H1 (cell line): Measurements from ENCODE around the gene RELA. TPM values are rescaled to one million over a fixed set of nuclear protein-coding genes. Genes with fewer than 3 reads are reported as not detected.
A peak's percentile ranks its signal among the peaks of the same experiment; 100 is the strongest.

Experiments used
- CTCF ChIA-PET: fragments of 300-600 bp; sonication (Branson Sonifier 250); formaldehyde crosslinking; loops from one replicate; lab custom pipeline; 2021; ENCODE audit not compliant: partially characterized antibody; lab: Charles Lee
- POLR2A ChIA-PET: fragments of 300-600 bp; sonication (Branson Sonifier 250); formaldehyde crosslinking; loops from one replicate; lab custom pipeline; 2021; ENCODE audit warnings: inconsistent platforms; ENCODE audit not compliant: partially characterized antibody; lab: Charles Lee
- DNase-seq, 2 experiments: peaks; one replicate each; pipeline versions ENCODE4 v3.0.0 to v3.0.0-alpha.2; 2010 to 2022; ENCODE audit warnings: low spot score in 2 of 2, low read depth in 1 of 2, mixed read lengths in 1 of 2
- FAIRE-seq: peaks from 2 replicates; lab custom pipeline; 2011; peaks lifted over from hg19 to GRCh38; lab: Jason Lieb, UNC
- H2AFZ ChIP-seq: 2 replicates; pipeline ENCODE4 v1.8.1; 2012; ENCODE audit warnings: low read length, inconsistent platforms
- H2AK5ac ChIP-seq: 2 replicates; pipeline ENCODE4 v1.6.1; 2013; ENCODE audit warnings: low read depth, low read length
- H2BK120ac ChIP-seq: replicated peaks from 2 replicates; pipeline ENCODE3; 2013; ENCODE audit warnings: low read depth, low read length, inconsistent platforms
- H2BK12ac ChIP-seq: 2 replicates; pipeline ENCODE4 v1.6.1; 2013; ENCODE audit warnings: low read depth, low read length
- H2BK15ac ChIP-seq: 2 replicates; pipeline ENCODE4 v1.6.1; 2013; ENCODE audit warnings: low read length
- H2BK20ac ChIP-seq: 2 replicates; pipeline ENCODE4 v1.6.1; 2013; ENCODE audit warnings: low read length
- H2BK5ac ChIP-seq: 2 replicates; pipeline ENCODE4 v1.6.1; 2013; ENCODE audit warnings: low read depth, low read length
- H3K14ac ChIP-seq: 2 replicates; pipeline ENCODE4 v1.6.1; 2013; ENCODE audit warnings: inconsistent platforms; ENCODE audit not compliant: insufficient read length
- H3K18ac ChIP-seq: 2 replicates; pipeline ENCODE4 v1.6.1; 2013; ENCODE audit warnings: low read length; ENCODE audit errors: extremely low read depth
- H3K23ac ChIP-seq: 2 replicates; pipeline ENCODE4 v1.6.1; 2013; ENCODE audit warnings: inconsistent platforms; ENCODE audit not compliant: insufficient read length
- H3K23me2 ChIP-seq: 2 replicates; pipeline ENCODE4 v1.6.1; 2013; ENCODE audit warnings: low read depth, low read length
- H3K27ac ChIP-seq: 2 replicates; pipeline ENCODE4 v1.6.1; 2011; ENCODE audit warnings: low read depth, low read length, inconsistent platforms
- H3K27me3 ChIP-seq, 4 experiments: replicated peaks in 1 of 4; 1 replicate in 1 of 4; 2 replicates in 3 of 4; pipeline versions ENCODE4 v1.6.1 to v1.8.1; 2011 to 2013; ENCODE audit warnings: low read length in 3 of 4, mild to moderate bottlenecking in 3 of 4, inconsistent platforms in 2 of 4, mixed read lengths in 2 of 4, moderate library complexity in 1 of 4; ENCODE audit not compliant: control insufficient read depth in 3 of 4, insufficient read depth in 3 of 4; ENCODE audit errors: extremely low read depth in 1 of 4
- H3K36me3 ChIP-seq, 4 experiments: 2 replicates each; pipeline versions ENCODE4 v1.6.1 to v1.8.1; 2011 to 2013; ENCODE audit warnings: mild to moderate bottlenecking in 4 of 4, low read length in 3 of 4, moderate library complexity in 2 of 4, control low read depth in 1 of 4, inconsistent platforms in 1 of 4; ENCODE audit not compliant: insufficient read depth in 4 of 4, control insufficient read depth in 2 of 4
- H3K4ac ChIP-seq: replicated peaks from 2 replicates; pipeline ENCODE3; 2013; ENCODE audit warnings: low read length, low read depth, mixed read lengths, inconsistent platforms; ENCODE audit not compliant: insufficient read length
- H3K4me1 ChIP-seq, 4 experiments: replicated peaks in 1 of 4; 1 replicate in 1 of 4; 2 replicates in 3 of 4; pipeline versions ENCODE4 v1.6.1 to v1.8.1; 2011 to 2013; ENCODE audit warnings: low read length in 3 of 4, inconsistent platforms in 2 of 4, mixed read lengths in 1 of 4; ENCODE audit not compliant: insufficient read depth in 4 of 4, control insufficient read depth in 3 of 4
- H3K4me2 ChIP-seq, 2 experiments: 2 replicates each; pipeline versions ENCODE4 v1.6.1 to v1.8.1; 2011 to 2013; ENCODE audit warnings: low read depth in 2 of 2, low read length in 2 of 2, control low read depth in 1 of 2, inconsistent platforms in 1 of 2, mild to moderate bottlenecking in 1 of 2; ENCODE audit not compliant: insufficient read depth in 1 of 2
- H3K4me3 ChIP-seq, 4 experiments: fragments of 200-600, 300-600 bp in 1 of 4; sonication (generic), shearing (Covaris generic), sonication (Bioruptor Twin) in 1 of 4; 2 replicates each; pipeline versions ENCODE4 v1.5.1 to v1.8.1; 2011 to 2016; ENCODE audit warnings: low read length in 4 of 4, low read depth in 3 of 4, control low read depth in 2 of 4, inconsistent platforms in 2 of 4, mild to moderate bottlenecking in 2 of 4, mixed read lengths in 1 of 4, moderate library complexity in 1 of 4; ENCODE audit not compliant: insufficient read depth in 2 of 4; ENCODE audit errors: extremely low read depth in 1 of 4
- H3K56ac ChIP-seq: replicated peaks from 2 replicates; pipeline ENCODE3; 2013; ENCODE audit warnings: low read depth, mild to moderate bottlenecking, mixed read lengths, low read length, inconsistent platforms; ENCODE audit not compliant: insufficient read length
- H3K79me1 ChIP-seq: 2 replicates; pipeline ENCODE4 v1.6.1; 2013; ENCODE audit warnings: low read depth, low read length, control low read depth
- H3K79me2 ChIP-seq, 2 experiments: 2 replicates each; pipeline versions ENCODE4 v1.6.1 to v1.8.1; 2012 to 2013; ENCODE audit warnings: low read length in 2 of 2, mild to moderate bottlenecking in 2 of 2, inconsistent platforms in 1 of 2; ENCODE audit not compliant: insufficient read depth in 2 of 2, control insufficient read depth in 1 of 2
- H3K9ac ChIP-seq, 4 experiments: replicated peaks in 1 of 4; 1 replicate in 1 of 4; 2 replicates in 3 of 4; pipeline versions ENCODE4 v1.6.1 to v1.8.1; 2011 to 2013; ENCODE audit warnings: low read depth in 3 of 4, low read length in 3 of 4, control low read depth in 2 of 4, mild to moderate bottlenecking in 2 of 4, moderate library complexity in 2 of 4, inconsistent platforms in 1 of 4; ENCODE audit errors: extremely low read depth in 1 of 4
- H3K9me3 ChIP-seq, 2 experiments: 2 replicates each; pipeline versions ENCODE4 v1.6.1 to v1.8.1; 2012 to 2013; ENCODE audit warnings: mild to moderate bottlenecking in 2 of 2, moderate library complexity in 2 of 2, control low read depth in 1 of 2, inconsistent platforms in 1 of 2, low read depth in 1 of 2, low read length in 1 of 2, mixed read lengths in 1 of 2; ENCODE audit not compliant: insufficient read depth in 2 of 2
- H4K20me1 ChIP-seq, 2 experiments: replicated peaks in 1 of 2; 2 replicates each; pipeline versions ENCODE3 to v1.8.1; 2011 to 2013; ENCODE audit warnings: inconsistent platforms in 2 of 2, low read length in 2 of 2, mild to moderate bottlenecking in 1 of 2; ENCODE audit not compliant: insufficient read depth in 2 of 2, control insufficient read depth in 1 of 2
- H4K5ac ChIP-seq: 2 replicates; pipeline ENCODE4 v1.6.1; 2013; ENCODE audit warnings: low read length, low read depth, mixed read lengths, inconsistent platforms; ENCODE audit not compliant: insufficient read length
- H4K8ac ChIP-seq: 2 replicates; pipeline ENCODE4 v1.8.0; 2013; ENCODE audit warnings: mild to moderate bottlenecking, moderate library complexity, low read length, inconsistent platforms; ENCODE audit not compliant: insufficient read depth; ENCODE audit errors: extremely low read depth
- H4K91ac ChIP-seq: replicated peaks from 2 replicates; pipeline ENCODE3; 2013; ENCODE audit warnings: low read length, mixed read lengths, inconsistent platforms; ENCODE audit not compliant: insufficient read length
- BCL11A ChIP-seq, 2 experiments: IDR thresholded peaks; one replicate each; pipeline ENCODE4 v1.6.1; 2011; ENCODE audit warnings: low read depth in 2 of 2, low read length in 2 of 2, mild to moderate bottlenecking in 2 of 2
- GTF2F1 ChIP-seq: IDR thresholded peaks from 2 replicates; pipeline ENCODE4 v1.6.1; 2012; ENCODE audit warnings: low read depth, low read length, improper control_type of control experiment, borderline replicate concordance
- HDAC2 ChIP-seq, 2 experiments: fragments of 300-600 bp in 1 of 2; sonication (generic) in 1 of 2; IDR thresholded peaks; 2 replicates each; pipeline ENCODE4 v1.6.1; 2011 to 2012; ENCODE audit warnings: low read depth in 2 of 2, low read length in 2 of 2, mild to moderate bottlenecking in 2 of 2, moderate library complexity in 2 of 2, borderline replicate concordance in 1 of 2, inconsistent platforms in 1 of 2
- HDAC6 ChIP-seq: IDR thresholded peaks from one replicate; pipeline ENCODE4 v1.7.1; 2012; ENCODE audit warnings: low read depth, mild to moderate bottlenecking, inconsistent platforms, low read length, moderate library complexity
- JUND ChIP-seq: IDR thresholded peaks from 2 replicates; pipeline ENCODE4 v1.6.1; 2011; ENCODE audit warnings: mild to moderate bottlenecking, improper control_type of control experiment, low read length
- NANOG ChIP-seq: IDR thresholded peaks from 2 replicates; pipeline ENCODE4 v1.6.1; 2011; ENCODE audit warnings: low read length, low read depth, mild to moderate bottlenecking, inconsistent platforms; ENCODE audit not compliant: insufficient read depth, poor library complexity, severe bottlenecking
- POLR2A ChIP-seq, 2 experiments: IDR thresholded peaks; 1 replicate in 1 of 2; 2 replicates in 1 of 2; pipeline ENCODE4 v1.6.1; 2011; ENCODE audit warnings: low read depth in 2 of 2, low read length in 2 of 2, mild to moderate bottlenecking in 2 of 2; ENCODE audit errors: control extremely low read depth in 1 of 2
- POU5F1 ChIP-seq: IDR thresholded peaks from 2 replicates; pipeline ENCODE4 v1.6.1; 2011; ENCODE audit warnings: low read depth, mild to moderate bottlenecking, low read length, moderate library complexity
- RAD21 ChIP-seq, 2 experiments: IDR thresholded peaks in 1 of 2; conservative IDR thresholded peaks in 1 of 2; 2 replicates each; pipeline ENCODE4 v1.6.1; 2011; ENCODE audit warnings: low read depth in 2 of 2, low read length in 2 of 2, improper control_type of control experiment in 1 of 2, inconsistent platforms in 1 of 2, mild to moderate bottlenecking in 1 of 2, moderate library complexity in 1 of 2
- RBBP5 ChIP-seq: IDR thresholded peaks from 2 replicates; pipeline ENCODE4 v1.7.1; 2012; ENCODE audit warnings: low read depth, mild to moderate bottlenecking, inconsistent platforms, low read length, moderate library complexity, borderline replicate concordance
- WGBS, 2 experiments: shearing (Covaris generic) in 1 of 2; methylation state at CpG; one replicate each; pipeline versions ENCODE4 v1.1.6 to v1.1.7; 2013 to 2015; ENCODE audit warnings: low lambda C conversion rate in 2 of 2, mixed read lengths in 2 of 2, inconsistent platforms in 1 of 2, low coverage in 1 of 2, missing lambda C conversion rate in 1 of 2; ENCODE audit not compliant: insufficient replicate concordance in 2 of 2, insufficient coverage in 1 of 2, insufficient read length in 1 of 2; ENCODE audit errors: extremely low coverage in 1 of 2, missing lambda C conversion rate in 1 of 2; 5-methylcytosine and 5-hydroxymethylcytosine counted together
- polyA plus RNA-seq, 7 experiments: library from polyadenylated mRNA; depleted of rRNA in 3 of 7; stranded (reverse) in 5 of 7; unstranded in 2 of 7; fragments of >200 nt in 5 of 7; fragments of 200-250 nt in 2 of 7; gene quantifications; 1 replicate in 5 of 7; 2 replicates in 1 of 7; 4 replicates in 1 of 7; pipeline versions ENCODE4 v1.2.1 to v1.2.3, GENCODE V29; 2011 to 2013; ENCODE audit warnings: missing spikeins in 2 of 7, mixed read lengths in 2 of 7
- total RNA-seq: library from RNA; stranded (reverse); fragmentation: NEBNext Ultra II Directional; extraction: Animal tissue kit (Norgen Biotek cat#: 25700); gene quantifications from 2 replicates; pipeline ENCODE4 v1.2.1, GENCODE V29; 2021

Gene RELA
- total and polyA plus RNA-seq, 2 of the 8 experiments (the other 6 are each of a cell fraction or from before 2014, with no cell fraction given), result 21.9 to 27.5 TPM

DNA sequence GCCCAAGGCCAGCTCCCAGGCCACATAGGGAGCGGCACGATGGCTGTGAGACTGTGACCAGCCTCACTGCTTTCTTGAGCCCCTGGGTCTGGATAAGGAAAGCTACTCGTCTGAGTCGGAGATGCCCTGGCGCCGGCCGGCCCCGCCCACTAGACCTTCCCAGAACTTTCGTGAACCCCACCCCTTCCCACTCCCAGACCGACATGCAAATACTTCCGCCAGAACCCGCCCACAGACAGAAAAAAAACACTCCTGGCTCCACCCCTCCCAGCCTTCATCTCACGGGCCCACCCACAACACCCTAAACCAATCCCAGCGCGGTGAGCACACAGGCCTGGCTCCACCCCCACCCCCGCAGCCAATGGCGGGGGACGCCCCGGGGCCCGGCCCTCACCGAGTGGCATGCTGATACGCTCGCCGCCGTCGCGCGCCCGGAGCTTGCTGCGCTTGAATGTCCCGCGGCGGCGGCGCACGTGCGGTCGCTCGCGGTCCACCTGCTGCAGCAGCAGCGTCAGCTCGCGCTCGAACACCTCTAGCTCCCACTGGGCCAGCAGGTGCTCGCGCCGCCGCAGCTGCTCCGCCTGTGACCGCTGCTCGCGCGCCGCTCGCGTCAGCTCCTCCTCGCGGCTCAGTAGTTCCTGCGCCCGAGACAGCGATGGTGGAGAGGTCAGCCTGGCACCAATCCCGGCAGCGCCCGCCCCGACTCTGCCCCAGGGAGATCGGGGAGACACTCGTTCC lies 55.7 kb downstream of the RELA start:
- ChIA-PET POLR2A (interaction anchor here (0.7 to 1.9 kb wide), 19 partner anchors 8 to 254 kb away, joined by 3 to 11 read pairs (median 4); partner anchors contain the start of genes KAT5, MALAT1, MUS81 and ZNRD2), CTCF (interaction anchor here (0.6 to 14.8 kb wide), 12 partner anchors 9 to 729 kb away, joined by 3 to 227 read pairs (median 3); partner anchors contain the start of genes KCNK7 and RIN1)
- H3K4me1 ChIP-seq, result peaks cover 0 to 20% (median 7%) of the 10 kb centered on the region in 4 experiments; a peak in 6 of 7 replicates
- no peak overlapping the region for H3K14ac ChIP-seq
- H2BK120ac ChIP-seq, result no peak overlapping the region
- H2AFZ ChIP-seq, result no peak overlapping the region
- peaks cover 4 to 24% (median 12%) of the 10 kb centered on the region in 4 experiments; a peak in 5 of 8 replicates for H3K36me3 ChIP-seq
- DNase-seq (peak; percentile 94), FAIRE-seq (peak; percentile 70)
- H3K27ac ChIP-seq, result no peak overlapping the region
- no peak overlapping the region for H4K5ac ChIP-seq
- H3K4me3 ChIP-seq, result peak overlapping the region; percentile 27 to 57 (median 37)
- H2BK12ac ChIP-seq, result no peak overlapping the region
- H3K18ac ChIP-seq, result peak overlapping the region; percentile 32
- H3K23ac ChIP-seq, result no peak overlapping the region
- 3% methylated on average over 65 of the region's 67 CpGs; no CpG with 5 or more reads in 1 of the 2 experiments for WGBS, 2 experiments
- peaks cover 5 to 17% of the 10 kb centered on the region in 2 experiments for H4K20me1 ChIP-seq
- no peaks in the 10 kb centered on the region; a peak in 1 of 7 replicates for H3K27me3 ChIP-seq
- H3K9me3 ChIP-seq, result no peaks in the 10 kb centered on the region
- no peak overlapping the region for H4K91ac ChIP-seq
- peak overlapping the region; percentile 66; the same call in 1 of the 2 replicates for H2BK5ac ChIP-seq
- peak overlapping the region; percentile 14; the same call in 1 of the 2 replicates for H4K8ac ChIP-seq
- H2BK20ac ChIP-seq, result no peak overlapping the region
- no peak overlapping the region for H3K56ac ChIP-seq
- no peak overlapping the region; the same call in 1 of the 2 replicates for H2AK5ac ChIP-seq
- H3K9ac ChIP-seq, result peak overlapping the region in 2 of 4 experiments; percentile 16 to 28; a peak in 1 of 7 replicates
- peak overlapping the region; percentile 72; the same call in 1 of the 2 replicates for H2BK15ac ChIP-seq
- H3K79me2 ChIP-seq, result no peaks in the 10 kb centered on the region; a peak in 2 of 4 replicates
- peaks cover 13% of the 10 kb centered on the region for H3K79me1 ChIP-seq
- H3K23me2 ChIP-seq, result peaks cover 7% of the 10 kb centered on the region; the same call in 1 of the 2 replicates
- H3K4ac ChIP-seq, result no peak overlapping the region
- peak overlapping the region; percentile 72 to 79 for H3K4me2 ChIP-seq
- TF ChIP-seq POLR2A (IDR thresholded peaks at IDR 0.05; ENCODE audit: control extremely low read depth in 1 of 2, low read depth in 2 of 2, low read length in 2 of 2), result peak in 1 of 2 experiments; percentile 35; a peak in 1 of 3 replicates
- TF ChIP-seq BCL11A (IDR thresholded peaks at IDR 0.05; ENCODE audit: low read depth in 2 of 2, low read length in 2 of 2), result no peak
- TF ChIP-seq RAD21 (IDR thresholded peaks at IDR 0.05 in 1 of 2, conservative IDR thresholded peaks at IDR 0.05 in 1 of 2; ENCODE audit: low read depth in 2 of 2, low read length in 2 of 2), result no peak
- no peak for TF ChIP-seq POU5F1
- 0 out of 2 replicates have a peak, but pooled peaks have one; percentile 68 for TF ChIP-seq RBBP5
- no peak for TF ChIP-seq NANOG
- TF ChIP-seq JUND, result no peak
- no peak for TF ChIP-seq HDAC6
- TF ChIP-seq HDAC2 (IDR thresholded peaks at IDR 0.05; ENCODE audit: borderline replicate concordance in 1 of 2, low read depth in 2 of 2, low read length in 2 of 2), result peak in 1 of 2 experiments; percentile 62; a peak in 2 of 4 replicates
- TF ChIP-seq GTF2F1, result no peak
